Activated effector memory CD4-positive, alpha-beta T cell treated with anti-CD3 and anti-CD28 coated beads, Interleukin-2, amount 50 U/mL, for 16 hours (primary cell): Measurements from ENCODE around the gene PER2.

ENCODE experiments used
- DNase-seq: peaks from one replicate; pipeline ENCODE4 v3.0.0-alpha.2; 2020

PER2 gene

GRCh38 chr2:238225911-238226697, 62.3 kb downstream of the PER2 start:
- DNase-seq: no peak

- no peak for DNase-seq
Observed at GRCh38 chr2:238225121-238225520, 63.3 kb downstream of the PER2 start.

DNA sequence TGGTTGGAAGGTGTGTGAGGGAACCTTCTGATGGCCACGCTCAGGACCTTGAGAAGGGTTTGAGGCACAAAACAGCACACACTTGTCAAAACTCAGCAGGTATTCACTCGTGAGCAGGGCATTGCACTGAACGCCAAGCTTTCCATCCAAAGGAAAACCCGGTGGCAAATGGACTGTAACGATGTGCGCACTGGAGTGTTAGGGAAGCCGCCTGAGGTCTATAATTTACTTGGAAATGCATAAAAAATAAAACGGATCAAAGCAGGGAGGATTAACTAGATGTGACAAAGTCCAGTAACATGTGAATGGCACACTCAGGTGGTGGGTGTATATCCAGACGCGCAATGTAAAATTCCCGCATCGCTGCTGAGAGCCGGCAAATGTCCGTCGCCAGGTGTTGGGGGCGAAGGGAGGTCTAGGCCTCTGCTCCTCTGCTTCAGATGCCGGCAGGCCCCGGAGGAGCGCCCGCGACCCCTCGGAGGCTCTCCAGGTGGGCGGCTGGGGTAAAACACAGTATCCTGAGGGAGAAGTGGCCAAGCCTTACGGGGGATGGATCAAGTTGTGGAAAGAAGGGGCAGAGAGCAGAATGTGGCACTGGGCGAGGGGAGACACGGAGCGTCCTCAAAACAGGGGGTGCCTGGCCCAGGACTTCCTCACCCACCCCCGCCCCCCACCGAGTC, 63.9 kb downstream of the PER2 start:
- no peak for DNase-seq

- no peak for DNase-seq
Observed at GRCh38 chr2:238220892-238221521, 67.4 kb downstream of the PER2 start.

DNA sequence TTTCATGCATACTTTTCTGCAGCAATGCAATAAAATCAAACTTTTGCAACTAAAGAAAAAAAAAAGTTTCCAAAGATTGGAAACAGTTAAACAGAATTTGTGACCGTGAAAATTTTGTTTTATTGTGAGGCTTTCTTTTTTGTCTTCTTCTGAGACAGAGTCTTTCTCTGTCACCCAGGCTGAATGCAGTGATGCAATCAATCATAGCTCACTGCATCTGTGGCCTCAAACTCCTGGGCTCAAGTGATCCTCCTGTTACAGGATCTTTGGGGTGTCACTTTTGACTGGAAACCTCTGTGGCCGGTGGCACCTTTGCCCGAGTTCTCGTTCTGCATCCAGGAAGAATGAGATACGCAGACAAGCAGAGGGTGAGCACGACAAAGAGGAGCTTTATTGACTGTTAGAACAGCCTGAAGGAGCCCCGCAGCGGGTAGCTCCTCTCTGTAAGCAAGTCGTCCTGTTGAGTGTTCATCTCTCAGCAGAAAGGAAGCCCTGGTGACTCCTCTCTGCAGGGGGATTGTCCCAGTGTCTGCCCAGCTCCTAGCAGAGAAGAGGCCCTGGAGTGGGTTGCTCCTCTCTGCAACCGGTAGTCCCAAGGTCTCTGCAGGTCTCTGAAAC, 68.0 kb downstream of the PER2 start:
- no peak for DNase-seq

DNA sequence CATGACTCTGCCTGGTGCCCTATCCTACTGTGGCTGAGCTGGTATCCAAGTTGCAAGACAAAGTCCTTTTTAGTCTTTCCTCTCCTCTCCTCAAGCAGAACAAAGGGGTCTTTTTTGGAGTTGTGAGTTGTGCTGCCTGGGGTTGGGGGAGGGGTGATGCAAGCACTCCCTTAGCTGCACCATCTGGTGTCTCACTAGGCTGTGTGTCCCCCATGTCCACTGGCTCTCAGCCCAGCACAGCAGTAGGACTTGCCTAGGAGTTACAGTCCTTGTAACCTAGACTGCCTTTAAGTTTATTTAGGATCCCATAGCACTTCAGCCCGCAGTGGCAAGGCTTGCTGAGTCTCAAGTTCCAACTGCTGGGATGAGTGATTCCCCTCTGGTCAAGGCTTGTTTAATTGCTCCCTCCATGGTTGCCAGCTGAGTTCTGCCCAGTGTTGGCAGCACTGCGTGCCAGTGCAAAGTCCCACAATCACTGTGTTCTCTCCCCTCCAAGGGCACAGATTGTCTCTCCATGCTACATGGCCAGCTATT, 71.7 kb downstream of the PER2 start:
- DNase-seq: no peak

- no peak for DNase-seq
Observed at GRCh38 chr2:238207006-238207405, 81.4 kb downstream of the PER2 start.

- no peak for DNase-seq
Observed at GRCh38 chr2:238203973-238204683, 84.3 kb downstream of the PER2 start.

- DNase-seq: peak; percentile 96
Observed at GRCh38 chr2:238203094-238203972, 85.1 kb downstream of the PER2 start, which contains the start of gene ILKAP. Gene ILKAP (minus strand): TSS chr2:238203695. CDS start chr2:238203553, 142 bp downstream.

DNA sequence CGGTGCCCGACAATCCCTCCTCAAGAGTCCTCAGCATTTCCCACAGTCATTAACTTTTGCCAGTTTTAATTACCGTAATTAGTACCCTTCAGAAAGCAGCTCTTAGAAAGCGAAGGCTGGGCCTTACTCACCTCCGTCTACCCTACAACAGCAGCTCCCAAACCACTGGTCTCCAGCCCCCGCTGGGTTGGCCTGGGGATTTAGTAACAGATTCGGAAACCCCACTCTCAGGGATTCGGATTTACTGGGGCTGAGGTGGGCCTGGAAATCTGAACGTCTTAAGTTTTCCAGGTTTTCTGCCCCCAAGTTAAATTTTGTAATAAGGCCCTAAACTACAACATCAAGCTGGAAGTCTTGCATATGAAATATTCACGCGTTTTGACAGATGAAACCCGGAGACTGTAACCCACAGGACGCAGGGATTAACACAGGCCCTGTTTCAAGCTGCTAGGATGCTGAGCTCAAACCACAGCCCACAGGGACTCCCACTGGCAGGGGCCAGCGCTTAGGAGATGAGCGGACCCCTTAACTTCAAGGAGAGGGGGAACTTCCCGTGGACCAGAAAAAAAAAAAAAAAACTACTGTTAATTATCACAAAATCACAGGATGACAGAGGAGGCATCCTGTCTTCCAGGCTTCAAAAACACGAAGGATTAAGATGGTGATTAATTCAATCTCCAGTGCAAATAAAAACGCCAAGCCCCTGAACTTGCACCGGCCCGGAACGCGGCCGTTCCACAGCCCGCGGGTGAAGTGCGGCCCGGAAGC, 85.9 kb downstream of the PER2 start:
- no peak for DNase-seq
